ENCODE data around the gene MYL12A. TPM values are rescaled to one million over a fixed set of nuclear protein-coding genes. Genes with fewer than 3 reads are reported as not detected.

Gene MYL12A
- total and polyA plus RNA-seq, 2 of the 4 experiments (the other 2 are of a cell fraction) = 549 to 580 TPM

DNA sequence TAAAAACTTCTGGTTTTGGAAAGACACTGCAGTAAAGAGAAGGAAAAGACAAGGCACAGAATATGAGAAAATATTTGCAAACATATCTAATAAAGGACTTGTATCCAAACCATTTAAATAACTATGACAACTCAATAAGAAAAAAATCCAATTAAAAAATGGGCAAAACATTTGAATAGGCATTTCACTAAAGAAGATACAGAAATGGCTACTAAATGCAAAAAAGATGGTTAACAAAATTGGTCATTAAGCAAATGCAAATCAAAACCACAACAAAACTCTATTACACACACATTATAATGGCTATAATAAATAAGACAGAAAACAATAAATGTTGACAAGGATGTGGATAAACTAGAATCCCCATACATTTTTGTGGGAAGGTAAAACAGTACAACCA, 42.4 kb upstream of the MYL12A start:
- no peak overlapping the region for H2AK9ac ChIP-seq (replicated peaks; ENCODE audit: low read depth, low read length, poor library complexity)
- no peak for DNase-seq
- H3K14ac ChIP-seq (replicated peaks; ENCODE audit: low read depth, low read length) = no peak overlapping the region
- ChIA-PET CTCF (no interaction called here), POLR2A (ENCODE audit: unreplicated experiment) (no interaction called here)
- no peaks in the 10 kb centered on the region for H3K79me1 ChIP-seq (ENCODE audit: low read depth in 1 of 2, low read length in 2 of 2)
- ATAC-seq (ENCODE audit: low read depth) = no peak
- TF ChIP-seq RFX5 (IDR thresholded peaks at IDR 0.05; ENCODE audit: low read depth, low read length) (no peak), MAFK (IDR thresholded peaks at IDR 0.05; ENCODE audit: low read depth, low read length) (no peak), SMC3 (IDR thresholded peaks at IDR 0.05; ENCODE audit: low read depth, low read length) (no peak)
- TF ChIP-seq, protein P1, sequence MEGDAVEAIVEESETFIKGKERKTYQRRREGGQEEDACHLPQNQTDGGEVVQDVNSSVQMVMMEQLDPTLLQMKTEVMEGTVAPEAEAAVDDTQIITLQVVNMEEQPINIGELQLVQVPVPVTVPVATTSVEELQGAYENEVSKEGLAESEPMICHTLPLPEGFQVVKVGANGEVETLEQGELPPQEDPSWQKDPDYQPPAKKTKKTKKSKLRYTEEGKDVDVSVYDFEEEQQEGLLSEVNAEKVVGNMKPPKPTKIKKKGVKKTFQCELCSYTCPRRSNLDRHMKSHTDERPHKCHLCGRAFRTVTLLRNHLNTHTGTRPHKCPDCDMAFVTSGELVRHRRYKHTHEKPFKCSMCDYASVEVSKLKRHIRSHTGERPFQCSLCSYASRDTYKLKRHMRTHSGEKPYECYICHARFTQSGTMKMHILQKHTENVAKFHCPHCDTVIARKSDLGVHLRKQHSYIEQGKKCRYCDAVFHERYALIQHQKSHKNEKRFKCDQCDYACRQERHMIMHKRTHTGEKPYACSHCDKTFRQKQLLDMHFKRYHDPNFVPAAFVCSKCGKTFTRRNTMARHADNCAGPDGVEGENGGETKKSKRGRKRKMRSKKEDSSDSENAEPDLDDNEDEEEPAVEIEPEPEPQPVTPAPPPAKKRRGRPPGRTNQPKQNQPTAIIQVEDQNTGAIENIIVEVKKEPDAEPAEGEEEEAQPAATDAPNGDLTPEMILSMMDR (conservative IDR thresholded peaks at IDR 0.05; ENCODE audit: low read depth, low read length) = no peak
- H3K18ac ChIP-seq (ENCODE audit: low read depth, low read length) = no peak overlapping the region
- intact Hi-C loops (cut with micrococcal nuclease) = no loop called here
- H2BK120ac ChIP-seq (ENCODE audit: low read depth, low read length) = no peak overlapping the region
- peaks cover 6% of the 10 kb centered on the region for H3K9me1 ChIP-seq (ENCODE audit: insufficient read depth, low read length)
- H4K5ac ChIP-seq (ENCODE audit: low read depth, low read length) = no peak overlapping the region
- BruUV-seq (replicated peaks) = no TSS peak
- H4K8ac ChIP-seq (ENCODE audit: low read depth in 2 of 2, low read length in 2 of 2) = no peak overlapping the region
- H2BK15ac ChIP-seq (ENCODE audit: low read depth, low read length) = no peak overlapping the region
- no peak overlapping the region for H3K9ac ChIP-seq (ENCODE audit: low read depth, low read length)
- H3K9me3 ChIP-seq (ENCODE audit: control insufficient read depth, insufficient read depth, low read length) = no peaks in the 10 kb centered on the region
- no peak overlapping the region for H4K91ac ChIP-seq (ENCODE audit: insufficient read depth, low read depth, low read length)
- H2AFZ ChIP-seq (replicated peaks; ENCODE audit: low read length, poor library complexity) = no peak overlapping the region
- no peak overlapping the region for H3K23ac ChIP-seq (ENCODE audit: low read depth, low read length)
- dilution Hi-C loops (cut with HindIII; ENCODE audit: low sequenced_read_pairs, unreplicated experiment) = no loop called here
- H3K4me2 ChIP-seq (ENCODE audit: low read depth, low read length) = no peak overlapping the region
- H3K4ac ChIP-seq (ENCODE audit: low read depth, low read length) = no peak overlapping the region
- no peak overlapping the region for H2AK5ac ChIP-seq (ENCODE audit: low read depth, low read length)
- H3K36me3 ChIP-seq (ENCODE audit: control insufficient read depth, insufficient read depth, low read length) = no peaks in the 10 kb centered on the region
- H4K20me1 ChIP-seq (ENCODE audit: insufficient read depth, low read length) = no peaks in the 10 kb centered on the region
- H3K27me3 ChIP-seq (ENCODE audit: control insufficient read depth, insufficient read depth, low read length) = no peaks in the 10 kb centered on the region
- no peak overlapping the region for H2BK5ac ChIP-seq (ENCODE audit: low read depth, low read length, poor library complexity, severe bottlenecking)
- in situ Hi-C loops (cut with MboI; ENCODE audit: low sequenced_read_pairs) = no loop called here
- H3K27ac ChIP-seq (ENCODE audit: insufficient read depth, low read length) = no peak overlapping the region
- H3K4me1 ChIP-seq (ENCODE audit: control insufficient read depth, insufficient read depth, low read length) = no peaks in the 10 kb centered on the region; the same call in 1 of the 2 replicates
- no peak overlapping the region for H2BK20ac ChIP-seq (ENCODE audit: low read depth, low read length)
- H3K56ac ChIP-seq (ENCODE audit: extremely low read depth, insufficient read depth, low read length) = no peak overlapping the region
- no peak overlapping the region for H3K4me3 ChIP-seq (ENCODE audit: insufficient read depth, low read depth, low read length)

All from IMR-90 (cell line).